CD4-positive, CD25-positive, alpha-beta regulatory T cell (primary cell): ENCODE data around the gene STRIP1. TPM values are rescaled to one million over a fixed set of nuclear protein-coding genes. Genes with fewer than 3 reads are reported as not detected.

Source experiments
- ATAC-seq, 2 donors: fragments of 150-1000 bp; cut with Tn5 transposase; one replicate each; pipeline ENCODE4 v1.10.0; 2021; ENCODE audit warnings: low read depth in 2 of 2, moderate number of reproducible peaks in 2 of 2, moderate library complexity in 1 of 2
- DNase-seq, 3 donors: peaks; one replicate each; pipeline versions ENCODE4 v3.0.0 to v3.0.0-alpha.2; 2012 to 2022; ENCODE audit warnings: mixed read lengths in 1 of 3
- H3K27ac ChIP-seq: one replicate; pipeline ENCODE4 v1.7.0; 2013; ENCODE audit warnings: mild to moderate bottlenecking, low read length; ENCODE audit not compliant: insufficient read depth, poor library complexity, severe bottlenecking
- H3K27me3 ChIP-seq: one replicate; pipeline ENCODE4 v1.7.0; 2013; ENCODE audit warnings: low read length; ENCODE audit not compliant: control insufficient read depth, insufficient read depth
- H3K36me3 ChIP-seq: one replicate; pipeline ENCODE4 v1.7.0; 2013; ENCODE audit warnings: mild to moderate bottlenecking, low read length, moderate library complexity; ENCODE audit not compliant: control insufficient read depth, insufficient read depth
- H3K4me1 ChIP-seq: 2 replicates; pipeline ENCODE4 v1.7.0; 2013; ENCODE audit warnings: mild to moderate bottlenecking, low read length; ENCODE audit not compliant: insufficient read depth, control insufficient read depth, poor library complexity, severe bottlenecking
- H3K4me3 ChIP-seq: one replicate; pipeline ENCODE4 v1.7.0; 2013; ENCODE audit warnings: low read depth, mild to moderate bottlenecking, low read length, moderate library complexity
- H3K9me3 ChIP-seq, 2 experiments: 1 replicate in 1 of 2; 2 replicates in 1 of 2; pipeline ENCODE4 v1.7.0; 2013; ENCODE audit warnings: low read length in 2 of 2, mild to moderate bottlenecking in 1 of 2, moderate library complexity in 1 of 2; ENCODE audit not compliant: control insufficient read depth in 2 of 2
- H3K27ac Mint-ChIP-seq, 3 donors: one replicate each; pipeline ENCODE4 v1.8.0; 2020 to 2022; ENCODE audit warnings: mild to moderate bottlenecking in 3 of 3, mixed read lengths in 3 of 3, moderate library complexity in 2 of 3
- H3K27me3 Mint-ChIP-seq: one replicate; pipeline ENCODE4 v1.8.0; 2022; ENCODE audit warnings: mild to moderate bottlenecking, mixed read lengths
- H3K36me3 Mint-ChIP-seq: one replicate; pipeline ENCODE4 v1.8.0; 2020; ENCODE audit warnings: mixed read lengths
- H3K4me1 Mint-ChIP-seq, 4 donors: one replicate each; pipeline ENCODE4 v1.8.0; 2020 to 2022; ENCODE audit warnings: mixed read lengths in 4 of 4, mild to moderate bottlenecking in 1 of 4
- H3K4me3 Mint-ChIP-seq, 4 donors: one replicate each; pipeline ENCODE4 v1.8.0; 2020 to 2022; ENCODE audit warnings: mild to moderate bottlenecking in 4 of 4, mixed read lengths in 4 of 4, moderate library complexity in 3 of 4
- H3K9me3 Mint-ChIP-seq, 7 donors: one replicate each; pipeline ENCODE4 v1.8.0; 2020 to 2022; ENCODE audit warnings: mixed read lengths in 7 of 7, mild to moderate bottlenecking in 3 of 7, moderate library complexity in 2 of 7
- polyA plus RNA-seq, 4 donors: library from polyadenylated mRNA; unstranded; fragments of 300-500 nt; fragmentation: Illumina TruSeq; gene quantifications; one replicate each; pipeline ENCODE4 v1.2.3, GENCODE V29; 2021
- total RNA-seq: library from RNA; stranded (reverse); gene quantifications from one replicate; pipeline ENCODE4 v1.2.3, GENCODE V29; 2022

The STRIP1 gene
- total and polyA plus RNA-seq, 5 donors from 2014 or later = 22.5 to 83.3 (median 28.2) TPM

GRCh38 chr1:110097507-110098221 is 63.2 kb downstream of the STRIP1 start:
- Histone ChIP-seq H3K9me3 (no peaks in the 10 kb centered on the region), H3K27ac (no peak overlapping the region), H3K4me3 (no peak overlapping the region), H3K27me3 (no peaks in the 10 kb centered on the region), H3K4me1 (no peaks in the 10 kb centered on the region), H3K36me3 (no peaks in the 10 kb centered on the region)
- Mint-ChIP-seq H3K4me3 (no peak overlapping the region), H3K27me3 (peaks cover 24% of the 10 kb centered on the region), H3K27ac (no peak overlapping the region), H3K4me1 (peaks cover 0 to 3% (median 0%) of the 10 kb centered on the region in 4 donors), H3K36me3 (no peaks in the 10 kb centered on the region), H3K9me3 (peaks cover 0 to 2% (median 0%) of the 10 kb centered on the region in 7 donors)
- DNase-seq = no peak
- ATAC-seq = no peak

GRCh38 chr1:110098222-110099026 is 64.0 kb downstream of the STRIP1 start:
- peaks cover 0 to 3% (median 0%) of the 10 kb centered on the region in 4 donors for H3K4me1 Mint-ChIP-seq
- no peak for DNase-seq
- no peak overlapping the region for H3K27ac Mint-ChIP-seq
- H3K4me3 ChIP-seq = no peak overlapping the region
- peaks cover 0 to 2% (median 0%) of the 10 kb centered on the region in 7 donors for H3K9me3 Mint-ChIP-seq
- H3K4me3 Mint-ChIP-seq = no peak overlapping the region
- H3K36me3 ChIP-seq = no peaks in the 10 kb centered on the region
- no peaks in the 10 kb centered on the region for H3K4me1 ChIP-seq
- H3K36me3 Mint-ChIP-seq = no peaks in the 10 kb centered on the region
- ATAC-seq = no peak
- H3K27ac ChIP-seq = no peak overlapping the region
- no peaks in the 10 kb centered on the region for H3K27me3 ChIP-seq
- H3K27me3 Mint-ChIP-seq = peaks cover 23% of the 10 kb centered on the region
- H3K9me3 ChIP-seq = no peaks in the 10 kb centered on the region

GRCh38 chr1:110100335-110100734 is 65.9 kb downstream of the STRIP1 start:
- Mint-ChIP-seq H3K27ac (no peak overlapping the region), H3K36me3 (no peaks in the 10 kb centered on the region), H3K27me3 (peaks cover 27% of the 10 kb centered on the region), H3K4me1 (peaks cover 0 to 3% (median 0%) of the 10 kb centered on the region in 4 donors), H3K9me3 (peaks cover 0 to 2% (median 0%) of the 10 kb centered on the region in 7 donors), H3K4me3 (no peak overlapping the region)
- Histone ChIP-seq H3K4me3 (no peak overlapping the region), H3K27me3 (no peaks in the 10 kb centered on the region), H3K9me3 (no peaks in the 10 kb centered on the region), H3K36me3 (no peaks in the 10 kb centered on the region), H3K4me1 (no peaks in the 10 kb centered on the region), H3K27ac (no peak overlapping the region)
- ATAC-seq (no peak), DNase-seq (no peak)

- Mint-ChIP-seq H3K36me3 (no peaks in the 10 kb centered on the region), H3K4me1 (peaks cover 0 to 3% (median 0%) of the 10 kb centered on the region in 4 donors), H3K27me3 (peaks cover 13% of the 10 kb centered on the region), H3K9me3 (no peaks in the 10 kb centered on the region), H3K4me3 (no peak overlapping the region), H3K27ac (no peak overlapping the region)
- H3K9me3 ChIP-seq = no peaks in the 10 kb centered on the region
- H3K27ac ChIP-seq = no peak overlapping the region
- H3K4me3 ChIP-seq = no peak overlapping the region
- DNase-seq (no peak), ATAC-seq (no peak)
- H3K36me3 ChIP-seq = no peaks in the 10 kb centered on the region
- no peaks in the 10 kb centered on the region for H3K4me1 ChIP-seq
- no peaks in the 10 kb centered on the region for H3K27me3 ChIP-seq
Measured at GRCh38 chr1:110102081-110102480, 67.7 kb downstream of the STRIP1 start.

Other genes with a start within 250 kb of the STRIP1 start
- gene CSF1, start 123.8 kb upstream of the STRIP1 start, total RNA-seq = 28.4 TPM
- gene CSF1, start 123.8 kb upstream of the STRIP1 start, polyA plus RNA-seq = 10 to 100 TPM; 12.2 to 21.1 (median 16.1) TPM
- gene AHCYL1, start 49.9 kb upstream of the STRIP1 start, total RNA-seq = 27.8 TPM
- 10 to 100 TPM; 43.4 to 49.3 (median 46.1) TPM for gene AHCYL1, start 49.9 kb upstream of the STRIP1 start, polyA plus RNA-seq
- not detected for gene ALX3, start 36.0 kb downstream of the STRIP1 start, total RNA-seq
- not detected for gene ALX3, start 36.0 kb downstream of the STRIP1 start, polyA plus RNA-seq
- gene UBL4B, start 77.8 kb downstream of the STRIP1 start, total RNA-seq = not detected
- not detected for gene UBL4B, start 77.8 kb downstream of the STRIP1 start, polyA plus RNA-seq
- not detected for gene SLC6A17, start 115.9 kb downstream of the STRIP1 start, total RNA-seq
- not detected for gene SLC6A17, start 115.9 kb downstream of the STRIP1 start, polyA plus RNA-seq
- gene KCNC4, start 175.7 kb downstream of the STRIP1 start, total RNA-seq = 16.4 TPM
- 1 to 10 TPM in 3 of 4 donors, under 1 TPM in 1; 0.68 to 1.7 (median 1.3) TPM for gene KCNC4, start 175.7 kb downstream of the STRIP1 start, polyA plus RNA-seq